Placental epithelial cell (primary cell): Measurements from ENCODE around the gene INPPL1. TPM values are rescaled to one million over a fixed set of nuclear protein-coding genes. Genes with fewer than 3 reads are reported as not detected.

ENCODE experiments used
- total RNA-seq: library from RNA; depleted of rRNA; stranded (reverse); fragments of >200 nt; gene quantifications from 2 replicates; pipeline ENCODE4 v1.2.3, GENCODE V29; 2012

The INPPL1 gene, protein sequence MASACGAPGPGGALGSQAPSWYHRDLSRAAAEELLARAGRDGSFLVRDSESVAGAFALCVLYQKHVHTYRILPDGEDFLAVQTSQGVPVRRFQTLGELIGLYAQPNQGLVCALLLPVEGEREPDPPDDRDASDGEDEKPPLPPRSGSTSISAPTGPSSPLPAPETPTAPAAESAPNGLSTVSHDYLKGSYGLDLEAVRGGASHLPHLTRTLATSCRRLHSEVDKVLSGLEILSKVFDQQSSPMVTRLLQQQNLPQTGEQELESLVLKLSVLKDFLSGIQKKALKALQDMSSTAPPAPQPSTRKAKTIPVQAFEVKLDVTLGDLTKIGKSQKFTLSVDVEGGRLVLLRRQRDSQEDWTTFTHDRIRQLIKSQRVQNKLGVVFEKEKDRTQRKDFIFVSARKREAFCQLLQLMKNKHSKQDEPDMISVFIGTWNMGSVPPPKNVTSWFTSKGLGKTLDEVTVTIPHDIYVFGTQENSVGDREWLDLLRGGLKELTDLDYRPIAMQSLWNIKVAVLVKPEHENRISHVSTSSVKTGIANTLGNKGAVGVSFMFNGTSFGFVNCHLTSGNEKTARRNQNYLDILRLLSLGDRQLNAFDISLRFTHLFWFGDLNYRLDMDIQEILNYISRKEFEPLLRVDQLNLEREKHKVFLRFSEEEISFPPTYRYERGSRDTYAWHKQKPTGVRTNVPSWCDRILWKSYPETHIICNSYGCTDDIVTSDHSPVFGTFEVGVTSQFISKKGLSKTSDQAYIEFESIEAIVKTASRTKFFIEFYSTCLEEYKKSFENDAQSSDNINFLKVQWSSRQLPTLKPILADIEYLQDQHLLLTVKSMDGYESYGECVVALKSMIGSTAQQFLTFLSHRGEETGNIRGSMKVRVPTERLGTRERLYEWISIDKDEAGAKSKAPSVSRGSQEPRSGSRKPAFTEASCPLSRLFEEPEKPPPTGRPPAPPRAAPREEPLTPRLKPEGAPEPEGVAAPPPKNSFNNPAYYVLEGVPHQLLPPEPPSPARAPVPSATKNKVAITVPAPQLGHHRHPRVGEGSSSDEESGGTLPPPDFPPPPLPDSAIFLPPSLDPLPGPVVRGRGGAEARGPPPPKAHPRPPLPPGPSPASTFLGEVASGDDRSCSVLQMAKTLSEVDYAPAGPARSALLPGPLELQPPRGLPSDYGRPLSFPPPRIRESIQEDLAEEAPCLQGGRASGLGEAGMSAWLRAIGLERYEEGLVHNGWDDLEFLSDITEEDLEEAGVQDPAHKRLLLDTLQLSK
- total RNA-seq, result 222 and 289 TPM in 2 replicates

DNA sequence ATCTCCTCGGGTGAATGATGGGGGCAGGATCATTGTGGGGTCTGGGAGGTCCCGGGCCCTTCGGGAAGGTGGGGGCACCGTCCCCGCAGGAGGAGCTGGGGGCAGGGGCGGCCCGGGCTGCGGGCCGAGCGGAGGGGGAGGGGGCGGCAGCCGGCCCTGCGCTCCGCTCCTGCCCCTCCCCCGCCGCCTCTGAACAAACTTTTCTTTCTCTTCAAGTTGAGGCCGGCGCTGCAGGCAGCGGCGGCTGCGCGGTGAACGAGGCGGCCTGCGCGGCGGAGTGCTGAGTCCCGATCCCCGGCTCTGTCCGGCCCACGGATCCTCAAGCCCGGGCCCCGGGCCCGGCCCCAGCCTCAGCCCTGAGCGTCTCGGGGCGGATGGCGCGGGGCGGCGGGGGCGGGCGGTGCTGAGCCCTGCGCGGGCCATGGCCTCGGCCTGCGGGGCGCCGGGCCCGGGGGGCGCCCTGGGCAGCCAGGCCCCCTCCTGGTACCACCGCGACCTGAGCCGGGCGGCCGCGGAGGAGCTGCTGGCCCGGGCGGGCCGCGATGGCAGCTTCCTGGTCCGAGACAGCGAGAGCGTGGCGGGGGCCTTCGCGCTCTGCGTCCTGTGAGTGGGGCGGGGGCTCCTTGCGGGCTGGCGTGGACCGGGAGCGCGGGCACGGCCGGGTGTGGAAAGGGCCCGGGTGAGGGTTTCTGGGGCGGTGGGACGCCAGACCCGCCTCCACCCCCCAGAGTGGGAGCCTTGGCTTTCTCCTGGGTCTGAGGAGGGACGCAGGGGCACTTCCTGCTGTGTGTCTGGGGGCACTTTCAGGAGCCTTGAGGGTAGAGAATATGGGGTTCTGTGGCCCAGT is at the start of gene INPPL1:
Gene INPPL1 (plus strand): TSS at position 204 of the 847 bp plus-strand sequence. CDS start 218 bp downstream, at position 422.

DNA sequence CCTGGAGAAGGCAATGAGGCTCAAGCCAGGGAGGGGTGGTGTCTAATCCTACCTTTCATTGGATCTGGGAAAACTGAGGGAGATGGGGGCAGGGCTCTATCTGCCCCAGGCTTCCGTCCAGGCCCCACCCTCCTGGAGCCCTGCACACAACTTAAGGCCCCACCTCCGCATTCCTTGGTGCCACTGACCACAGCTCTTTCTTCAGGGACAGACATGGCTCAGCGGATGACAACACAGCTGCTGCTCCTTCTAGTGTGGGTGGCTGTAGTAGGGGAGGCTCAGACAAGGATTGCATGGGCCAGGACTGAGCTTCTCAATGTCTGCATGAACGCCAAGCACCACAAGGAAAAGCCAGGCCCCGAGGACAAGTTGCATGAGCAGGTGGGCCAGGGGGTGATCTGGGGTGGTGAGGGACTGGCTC is 32.6 kb upstream of the INPPL1 start, which contains the start of gene FOLR1:
Gene FOLR1 (plus strand): TSS at position 180 of the 421 bp plus-strand sequence. CDS start 34 bp downstream, at position 214.

DNA sequence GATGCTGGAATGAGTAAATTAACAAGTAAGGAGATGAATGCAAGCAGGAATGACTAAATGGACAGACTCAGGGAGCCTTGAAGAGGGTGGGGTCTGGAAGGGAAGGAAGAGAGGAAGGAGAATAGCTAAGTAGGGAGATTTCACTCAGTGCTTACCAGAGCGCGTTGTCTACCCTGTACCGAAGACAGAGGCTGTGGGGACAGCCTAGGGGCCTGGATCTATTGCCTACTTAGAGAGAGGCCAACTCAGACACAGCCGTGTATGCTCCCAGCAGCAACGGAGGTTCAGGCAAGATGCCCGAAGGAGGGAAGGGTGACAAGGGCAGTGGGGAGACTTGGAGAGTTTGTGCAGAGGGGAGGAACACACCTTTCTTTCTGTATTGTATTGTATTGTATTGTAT is 7.9 kb upstream of the INPPL1 start, which contains the start of gene FOLR2:
Gene FOLR2 (plus strand): TSS at position 157 of the 400 bp plus-strand sequence. CDS start 1,791 bp downstream, outside the sequence.

DNA sequence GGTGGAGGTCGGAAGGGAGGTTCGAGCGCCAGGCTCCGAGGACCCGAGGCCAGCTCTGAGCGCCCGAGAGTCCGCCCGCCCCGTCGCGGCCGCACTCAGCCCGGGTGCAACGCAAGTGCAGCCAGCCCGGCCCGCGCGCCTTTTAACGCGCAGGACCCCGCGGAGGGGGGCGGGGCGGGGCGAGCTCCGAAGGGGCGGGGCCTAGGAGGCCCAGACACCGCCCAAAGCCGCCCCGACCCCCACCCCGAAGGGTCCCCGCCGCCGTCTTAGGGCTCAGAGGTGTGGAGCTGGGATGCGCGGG is 19.4 kb downstream of the INPPL1 start, which contains the start of gene PHOX2A:
Gene PHOX2A (minus strand): TSS at position 117 of the 301 bp plus-strand sequence. CDS start 172 bp downstream, outside the sequence.

Other genes with a start within 250 kb of the INPPL1 start
- 6.3 and 7.9 TPM in 2 replicates for gene IL18BP, start 225.9 kb upstream of the INPPL1 start, total RNA-seq
- gene NUMA1, start 144.2 kb upstream of the INPPL1 start, total RNA-seq, result 212 and 227 TPM in 2 replicates
- gene LRRC51, start 143.9 kb upstream of the INPPL1 start, total RNA-seq, result 11.2 and 12.2 TPM in 2 replicates
- gene LAMTOR1, start 121.5 kb upstream of the INPPL1 start, total RNA-seq, result 80.9 and 136 TPM in 2 replicates
- gene TOMT, start 118.8 kb upstream of the INPPL1 start, total RNA-seq, result not detected in 2 replicates
- gene ANAPC15, start 112.1 kb upstream of the INPPL1 start, total RNA-seq, result 30.6 and 39.8 TPM in 2 replicates
- gene FOLR3, start 89.0 kb upstream of the INPPL1 start, total RNA-seq, result 2.3 and 2.4 TPM in 2 replicates
- 5.9 and 7.1 TPM in 2 replicates for gene FOLR1, start 32.6 kb upstream of the INPPL1 start, total RNA-seq
- gene FOLR2, start 8.0 kb upstream of the INPPL1 start, total RNA-seq, result not detected in 2 replicates
- 0.39 TPM in 1 of 2 replicates, not detected in the other for gene PHOX2A, start 19.4 kb downstream of the INPPL1 start, total RNA-seq
- gene CLPB, start 209.8 kb downstream of the INPPL1 start, total RNA-seq, result 53.0 and 82.3 TPM in 2 replicates